HEK293 (cell line): Measurements from ENCODE around the gene AAK1.

Experiments used
- CTCF ChIP-seq: fragments of 450-650 bp; formaldehyde crosslinking; IDR thresholded peaks from 2 replicates; pipeline ENCODE4 v1.5.1; 2016; ENCODE audit warnings: missing biosample characterization, missing genetic modification characterization
- ZNF132 ChIP-seq: fragments of 450-650 bp; formaldehyde crosslinking; IDR thresholded peaks from 2 replicates; pipeline ENCODE4 v1.5.1; 2017; ENCODE audit warnings: missing biosample characterization, missing genetic modification characterization, borderline replicate concordance
- ZNF221 ChIP-seq: fragments of 450-650 bp; formaldehyde crosslinking; IDR thresholded peaks from 2 replicates; pipeline ENCODE4 v1.5.1; 2017; ENCODE audit warnings: missing biosample characterization, missing genetic modification characterization, borderline replicate concordance
- ZNF24 ChIP-seq: fragments of 450-650 bp; formaldehyde crosslinking; IDR thresholded peaks from 2 replicates; pipeline ENCODE4 v1.5.1; 2016; ENCODE audit warnings: missing biosample characterization, missing genetic modification characterization
- ZNF302 ChIP-seq: fragments of 450-650 bp; formaldehyde crosslinking; IDR thresholded peaks from 2 replicates; pipeline ENCODE4 v1.5.1; 2016; ENCODE audit warnings: missing biosample characterization, missing genetic modification characterization, low read depth
- ZNF350 ChIP-seq: fragments of 450-650 bp; formaldehyde crosslinking; IDR thresholded peaks from 2 replicates; pipeline ENCODE4 v1.5.0; 2017; ENCODE audit warnings: missing biosample characterization, mild to moderate bottlenecking, missing genetic modification characterization

- TF ChIP-seq ZNF132 (tag by site-specific recombination) (no peak), ZNF221 (no peak), CTCF (tag by site-specific recombination) (no peak), ZNF24 (no peak), ZNF302 (tag by site-specific recombination) (no peak), ZNF350 (tag by site-specific recombination) (no peak)
Measured at GRCh38 chr2:69572641-69573040, 70.9 kb downstream of the AAK1 start.
